HG02885 (cell line): ENCODE data around the gene RBBP5.

Experiments used
- ATAC-seq: cut with Tn5 transposase; IDR thresholded peaks from one replicate; pipeline ENCODE4 v1.9.1; 2021; ENCODE audit warnings: mild to moderate bottlenecking; ENCODE audit not compliant: unreplicated experiment, poor library complexity

RBBP5 gene

GRCh38 chr1:205038132-205038786 lies 83.5 kb downstream of the RBBP5 start:
- no peak for ATAC-seq

- ATAC-seq, result no peak
Observed at GRCh38 chr1:205037539-205037938, 84.2 kb downstream of the RBBP5 start.
